ENCODE results near the gene BCL11B. TPM values are rescaled to one million over a fixed set of nuclear protein-coding genes. Genes with fewer than 3 reads are reported as not detected.
A peak's percentile ranks its signal among the peaks of the same experiment; 100 is the strongest.

Gene BCL11B
- total and polyA plus RNA-seq, 4 experiments from 2014 or later, result 2.6 to 165 (median 87.3) TPM

GRCh38 chr14:99217066-99217955, 54.7 kb downstream of the BCL11B start:
- ChIA-PET CTCF (ENCODE audit: partially characterized antibody) (interaction anchor here (0.7 to 4.0 kb wide), 6 partner anchors 10 to 47 kb away, joined by 3 to 23 read pairs (median 4); no protein-coding TSS in a partner anchor), POLR2A (ENCODE audit: partially characterized antibody) (interaction anchor here (0.7 to 87.2 kb wide), 5 partner anchors 2 to 1924 kb away, joined by 3 to 6015 read pairs (median 3); partner anchors contain the start of gene BCL11B)
- intact Hi-C loops (cut with micrococcal nuclease), result loop anchor here (2.0 kb wide), 1 partner anchor 13 kb away; no protein-coding TSS in a partner anchor
- Histone ChIP-seq H3K36me3 (ENCODE audit: insufficient read depth, low read length) (peaks cover 19% of the 10 kb centered on the region), H3K9me3 (ENCODE audit: control insufficient read depth in 1 of 2, low read length in 2 of 2) (no peaks in the 10 kb centered on the region), H3K4me1 (ENCODE audit: insufficient read depth, low read length) (peaks cover 96% of the 10 kb centered on the region), H3K27me3 (ENCODE audit: insufficient read depth, low read length) (no peaks in the 10 kb centered on the region), H3K4me3 (ENCODE audit: low read length in 2 of 2) (peak overlapping the region in 1 of 2 donors; percentile 50), H3K27ac (ENCODE audit: low read depth, low read length) (peak overlapping the region; percentile 24)
- Mint-ChIP-seq H3K4me3 (peak overlapping the region; percentile 82 to 90 (median 86)), H3K4me1 (peaks cover 71 to 98% (median 86%) of the 10 kb centered on the region in 4 donors), H3K27ac (peak overlapping the region; percentile 71 to 95 (median 92)), H3K9me3 (peaks cover 0 to 2% (median 0%) of the 10 kb centered on the region in 8 donors), H3K36me3 (peaks cover 30 to 63% of the 10 kb centered on the region in 2 donors), H3K27me3 (no peaks in the 10 kb centered on the region)
- DNase-seq, result no peak

- peaks cover 96% of the 10 kb centered on the region for H3K4me1 ChIP-seq (ENCODE audit: insufficient read depth, low read length)
- intact Hi-C loops (cut with micrococcal nuclease), result loop anchor here (1.0 to 2.0 kb wide), 2 partner anchors 10 to 15 kb away; no protein-coding TSS in a partner anchor
- H3K9me3 ChIP-seq (ENCODE audit: control insufficient read depth in 1 of 2, low read length in 2 of 2), result no peaks in the 10 kb centered on the region
- Mint-ChIP-seq H3K27me3 (no peaks in the 10 kb centered on the region), H3K4me1 (peaks cover 77 to 98% (median 87%) of the 10 kb centered on the region in 4 donors), H3K27ac (peak overlapping the region; percentile 86 to 95 (median 94)), H3K9me3 (peaks cover 0 to 2% (median 0%) of the 10 kb centered on the region in 8 donors), H3K4me3 (peak overlapping the region; percentile 82 to 90 (median 86)), H3K36me3 (peaks cover 36 to 63% of the 10 kb centered on the region in 2 donors)
- H3K27me3 ChIP-seq (ENCODE audit: insufficient read depth, low read length), result no peaks in the 10 kb centered on the region
- POLR2A ChIA-PET (ENCODE audit: partially characterized antibody), result interaction anchor here (66.7 to 87.2 kb wide), 2 partner anchors 1 to 28 kb away, joined by 6015 read pairs; partner anchors contain the start of gene BCL11B
- CTCF ChIA-PET (ENCODE audit: partially characterized antibody), result interaction anchor here (1.8 to 4.0 kb wide), 3 partner anchors 9 to 48 kb away, joined by 7 to 23 read pairs (median 15); no protein-coding TSS in a partner anchor
- H3K4me3 ChIP-seq (ENCODE audit: low read length in 2 of 2), result peak overlapping the region; percentile 50 to 70
- peaks cover 13% of the 10 kb centered on the region for H3K36me3 ChIP-seq (ENCODE audit: insufficient read depth, low read length)
- no peak for DNase-seq
- peak overlapping the region; percentile 53 for H3K27ac ChIP-seq (ENCODE audit: low read depth, low read length)
These were observed 55.8 kb downstream of the BCL11B start for GRCh38 chr14:99216191-99216590.

GRCh38 chr14:99215277-99215676, 56.7 kb downstream of the BCL11B start:
- intact Hi-C loops (cut with micrococcal nuclease), result loop anchor here (2.0 kb wide), 2 partner anchors 14 to 22 kb away; no protein-coding TSS in a partner anchor
- Histone ChIP-seq H3K27ac (ENCODE audit: low read depth, low read length) (peak overlapping the region; percentile 53), H3K36me3 (ENCODE audit: insufficient read depth, low read length) (peaks cover 12% of the 10 kb centered on the region), H3K4me3 (ENCODE audit: low read length in 2 of 2) (peak overlapping the region in 1 of 2 donors; percentile 50), H3K9me3 (ENCODE audit: control insufficient read depth in 1 of 2, low read length in 2 of 2) (no peaks in the 10 kb centered on the region), H3K27me3 (ENCODE audit: insufficient read depth, low read length) (no peaks in the 10 kb centered on the region), H3K4me1 (ENCODE audit: insufficient read depth, low read length) (peaks cover 97% of the 10 kb centered on the region)
- Mint-ChIP-seq H3K4me1 (peaks cover 80 to 100% (median 89%) of the 10 kb centered on the region in 4 donors), H3K27ac (peak overlapping the region; percentile 86 to 95 (median 94)), H3K4me3 (peak overlapping the region; percentile 82 to 90 (median 86)), H3K27me3 (no peaks in the 10 kb centered on the region), H3K36me3 (peaks cover 34 to 59% of the 10 kb centered on the region in 2 donors), H3K9me3 (peaks cover 0 to 2% (median 0%) of the 10 kb centered on the region in 8 donors)
- DNase-seq, result no peak
- ChIA-PET POLR2A (ENCODE audit: partially characterized antibody) (interaction anchor here (0.8 to 87.2 kb wide), 4 partner anchors 0 to 1076 kb away, joined by 5 to 6015 read pairs (median 3010); partner anchors contain the start of gene BCL11B), CTCF (ENCODE audit: partially characterized antibody) (interaction anchor here (1.4 to 4.0 kb wide), 6 partner anchors 8 to 49 kb away, joined by 4 to 23 read pairs (median 6); no protein-coding TSS in a partner anchor)

- peaks cover 97% of the 10 kb centered on the region for H3K4me1 ChIP-seq (ENCODE audit: insufficient read depth, low read length)
- H3K9me3 ChIP-seq (ENCODE audit: control insufficient read depth in 1 of 2, low read length in 2 of 2), result no peaks in the 10 kb centered on the region
- peak overlapping the region; percentile 53 for H3K27ac ChIP-seq (ENCODE audit: low read depth, low read length)
- Mint-ChIP-seq H3K27ac (peak overlapping the region; percentile 86 to 95 (median 94)), H3K9me3 (peaks cover 0 to 2% (median 0%) of the 10 kb centered on the region in 8 donors), H3K36me3 (peaks cover 36 to 59% of the 10 kb centered on the region in 2 donors), H3K4me1 (peaks cover 81 to 100% (median 89%) of the 10 kb centered on the region in 4 donors), H3K27me3 (no peaks in the 10 kb centered on the region), H3K4me3 (peak overlapping the region; percentile 57 to 90 (median 86))
- ChIA-PET CTCF (ENCODE audit: partially characterized antibody) (interaction anchor here (1.0 to 4.0 kb wide), 7 partner anchors 8 to 1072 kb away, joined by 3 to 23 read pairs (median 4); no protein-coding TSS in a partner anchor), POLR2A (ENCODE audit: partially characterized antibody) (interaction anchor here (0.8 to 87.2 kb wide), 5 partner anchors 1 to 1075 kb away, joined by 3 to 6015 read pairs (median 6); partner anchors contain the start of gene BCL11B)
- DNase-seq, result no peak
- intact Hi-C loops (cut with micrococcal nuclease), result loop anchor here (2.0 kb wide), 2 partner anchors 14 to 22 kb away; no protein-coding TSS in a partner anchor
- H3K4me3 ChIP-seq (ENCODE audit: low read length in 2 of 2), result peak overlapping the region in 1 of 2 donors; percentile 50
- H3K36me3 ChIP-seq (ENCODE audit: insufficient read depth, low read length), result peaks cover 16% of the 10 kb centered on the region
- no peaks in the 10 kb centered on the region for H3K27me3 ChIP-seq (ENCODE audit: insufficient read depth, low read length)
These were observed 57.3 kb downstream of the BCL11B start for GRCh38 chr14:99214701-99215100.

GRCh38 chr14:99213527-99213971, 58.4 kb downstream of the BCL11B start:
- H3K27me3 Mint-ChIP-seq, result no peaks in the 10 kb centered on the region
- no peak for DNase-seq
- Histone ChIP-seq H3K27me3 (ENCODE audit: insufficient read depth, low read length) (no peaks in the 10 kb centered on the region), H3K36me3 (ENCODE audit: insufficient read depth, low read length) (peaks cover 18% of the 10 kb centered on the region), H3K9me3 (ENCODE audit: control insufficient read depth in 1 of 2, low read length in 2 of 2) (no peaks in the 10 kb centered on the region), H3K27ac (ENCODE audit: low read depth, low read length) (peak overlapping the region; percentile 70), H3K4me3 (ENCODE audit: low read length in 2 of 2) (peak overlapping the region; percentile 26 to 51), H3K4me1 (ENCODE audit: insufficient read depth, low read length) (peaks cover 99% of the 10 kb centered on the region)
- peak overlapping the region; percentile 73 to 90 (median 84) for H3K4me3 Mint-ChIP-seq
- intact Hi-C loops (cut with micrococcal nuclease), result loop anchor here (1.0 kb wide), 1 partner anchor 8 kb away; no protein-coding TSS in a partner anchor
- peaks cover 82 to 100% (median 91%) of the 10 kb centered on the region in 4 donors for H3K4me1 Mint-ChIP-seq
- ChIA-PET POLR2A (ENCODE audit: partially characterized antibody) (interaction anchor here (1.4 to 87.2 kb wide), 3 partner anchors 2 to 43 kb away, joined by 3 to 6015 read pairs (median 6015); partner anchors contain the start of gene BCL11B), CTCF (ENCODE audit: partially characterized antibody) (interaction anchor here (0.6 to 4.0 kb wide), 5 partner anchors 8 to 51 kb away, joined by 3 to 23 read pairs (median 4); no protein-coding TSS in a partner anchor)
- peak overlapping the region; percentile 92 to 95 (median 94) for H3K27ac Mint-ChIP-seq
- H3K36me3 Mint-ChIP-seq, result peaks cover 33 to 55% of the 10 kb centered on the region in 2 donors
- peaks cover 0 to 4% (median 0%) of the 10 kb centered on the region in 8 donors for H3K9me3 Mint-ChIP-seq

- Histone ChIP-seq H3K27me3 (ENCODE audit: insufficient read depth, low read length) (no peaks in the 10 kb centered on the region), H3K4me1 (ENCODE audit: insufficient read depth, low read length) (peaks cover 99% of the 10 kb centered on the region), H3K27ac (ENCODE audit: low read depth, low read length) (peak overlapping the region; percentile 70), H3K36me3 (ENCODE audit: insufficient read depth, low read length) (peaks cover 18% of the 10 kb centered on the region), H3K9me3 (ENCODE audit: control insufficient read depth in 1 of 2, low read length in 2 of 2) (no peaks in the 10 kb centered on the region), H3K4me3 (ENCODE audit: low read length in 2 of 2) (peak overlapping the region in 1 of 2 donors; percentile 51)
- intact Hi-C loops (cut with micrococcal nuclease), result loop anchor here (1.0 kb wide), 1 partner anchor 8 kb away; no protein-coding TSS in a partner anchor
- Mint-ChIP-seq H3K4me3 (peak overlapping the region; percentile 73 to 90 (median 84)), H3K4me1 (peaks cover 82 to 100% (median 91%) of the 10 kb centered on the region in 4 donors), H3K27me3 (no peaks in the 10 kb centered on the region), H3K36me3 (peaks cover 31 to 56% of the 10 kb centered on the region in 2 donors), H3K27ac (peak overlapping the region; percentile 92 to 95 (median 94)), H3K9me3 (peaks cover 0 to 4% (median 0%) of the 10 kb centered on the region in 8 donors)
- ChIA-PET POLR2A (ENCODE audit: partially characterized antibody) (interaction anchor here (1.4 to 87.2 kb wide), 3 partner anchors 2 to 42 kb away, joined by 3 to 6015 read pairs (median 6015); partner anchors contain the start of gene BCL11B), CTCF (ENCODE audit: partially characterized antibody) (interaction anchor here (0.6 to 4.0 kb wide), 2 partner anchors 8 to 51 kb away, joined by 3 to 23 read pairs; no protein-coding TSS in a partner anchor)
- DNase-seq, result peak in 1 of 5 donors; percentile 65
These were observed 58.9 kb downstream of the BCL11B start for GRCh38 chr14:99213101-99213500.
